Stimulated activated CD4-positive, alpha-beta T cell treated with anti-CD3 and anti-CD28 coated beads, TNF-alpha, amount 100 ng/mL, for 48 hours (primary cell): ENCODE measurements around the gene SNRK.
"Not testable (repeated sequence)": the region's sequence is repeated elsewhere in the genome, so short reads cannot be mapped to it uniquely, and the experiment has no call there.

Experiments
- DNase-seq, 3 donors: peaks; one replicate each; pipeline ENCODE4 v3.0.0-alpha.2; 2020; ENCODE audit warnings: low read depth in 3 of 3

Gene SNRK

DNA sequence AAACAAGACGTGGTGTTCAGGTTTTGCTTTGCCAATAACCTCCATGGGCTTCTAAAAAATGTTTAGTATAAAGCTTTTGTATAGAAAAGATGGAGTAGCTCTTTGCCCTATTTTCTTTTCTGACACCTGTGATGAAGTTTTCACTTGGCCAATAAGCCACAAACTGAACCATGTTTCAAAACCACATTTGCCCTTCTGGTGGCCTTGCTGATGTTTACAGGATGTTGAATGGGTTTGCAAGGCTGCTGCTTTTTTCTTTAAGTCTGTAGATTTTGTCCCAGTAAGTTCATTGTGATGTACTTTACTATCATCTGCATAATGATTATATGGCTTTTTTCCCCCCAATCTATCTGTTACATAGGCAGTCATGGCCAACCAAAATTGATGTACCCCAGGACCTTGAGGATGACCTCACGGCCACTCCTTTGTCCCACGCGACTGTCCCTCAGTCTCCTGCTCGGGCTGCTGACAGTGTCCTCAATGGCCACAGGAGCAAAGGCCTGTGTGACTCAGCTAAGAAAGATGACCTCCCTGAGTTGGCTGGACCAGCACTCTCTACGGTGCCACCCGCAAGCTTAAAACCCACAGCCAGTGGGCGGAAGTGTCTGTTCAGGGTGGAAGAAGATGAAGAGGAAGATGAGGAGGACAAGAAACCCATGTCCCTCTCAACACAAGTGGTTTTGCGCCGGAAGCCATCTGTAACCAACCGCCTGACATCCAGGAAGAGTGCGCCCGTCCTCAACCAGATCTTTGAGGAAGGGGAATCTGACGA, 60.8 kb downstream of the SNRK start:
- DNase-seq: no peak

- DNase-seq: no peak
Measured at GRCh38 chr3:43347774-43348173, 61.4 kb downstream of the SNRK start.

- no peak for DNase-seq
Measured at GRCh38 chr3:43348350-43348749, 62.0 kb downstream of the SNRK start.

DNA sequence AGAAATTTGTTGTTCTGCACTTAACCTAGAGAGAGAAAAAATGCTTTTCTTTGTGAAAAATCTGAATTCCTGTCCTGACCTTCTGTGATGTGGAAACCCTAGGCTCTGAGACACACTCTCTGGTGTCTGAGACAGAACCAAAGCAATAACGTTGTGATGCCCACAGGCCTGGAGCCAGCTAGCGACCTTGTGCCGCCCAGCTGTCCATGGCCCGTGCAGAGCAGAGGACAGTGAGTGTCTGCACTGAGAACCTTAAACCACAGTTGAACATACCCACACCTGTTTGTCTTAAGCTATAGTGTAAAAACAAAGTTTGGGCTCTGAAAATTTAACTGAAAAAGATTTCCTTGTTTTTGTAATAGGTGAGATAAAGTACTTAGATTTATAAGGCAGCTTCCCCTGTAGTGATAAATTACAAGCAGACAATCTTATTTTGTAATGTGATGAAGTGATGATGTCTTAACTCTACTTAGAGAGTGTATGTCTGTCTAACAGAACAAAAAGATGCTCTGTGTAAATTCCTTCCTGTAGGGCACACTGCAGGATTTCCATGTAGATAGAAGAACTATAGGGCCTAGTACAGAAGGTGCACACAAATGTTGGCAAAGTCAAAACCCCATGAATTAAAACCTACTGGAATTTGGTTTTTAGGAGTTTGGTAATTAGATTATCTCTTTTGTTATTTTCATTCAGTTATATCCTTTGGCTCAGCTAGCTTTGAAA, 62.7 kb downstream of the SNRK start:
- no peak for DNase-seq

DNA sequence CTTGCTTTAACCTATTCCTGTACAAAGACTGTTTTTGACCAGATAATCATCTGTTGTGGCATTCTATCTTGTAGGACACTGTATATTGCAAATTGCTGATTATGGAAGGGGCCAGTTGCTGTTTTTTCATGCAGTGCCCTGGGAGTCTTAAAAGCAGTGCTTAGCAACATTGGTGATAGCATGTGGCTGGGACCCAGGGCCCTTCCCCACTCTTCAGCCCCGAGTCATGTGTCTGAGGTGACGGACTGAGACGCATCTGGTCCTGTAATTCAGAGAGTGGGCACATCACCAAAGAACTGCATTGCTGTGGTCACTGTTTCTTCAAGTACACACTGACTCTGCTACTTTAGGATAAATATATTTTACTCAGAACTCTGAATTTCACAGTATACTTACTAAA, 63.4 kb downstream of the SNRK start:
- DNase-seq: no peak

- DNase-seq: no peak
Measured at GRCh38 chr3:43353393-43353792, 67.1 kb downstream of the SNRK start.

- DNase-seq: no peak
Measured at GRCh38 chr3:43353923-43354670, 67.8 kb downstream of the SNRK start.

DNA sequence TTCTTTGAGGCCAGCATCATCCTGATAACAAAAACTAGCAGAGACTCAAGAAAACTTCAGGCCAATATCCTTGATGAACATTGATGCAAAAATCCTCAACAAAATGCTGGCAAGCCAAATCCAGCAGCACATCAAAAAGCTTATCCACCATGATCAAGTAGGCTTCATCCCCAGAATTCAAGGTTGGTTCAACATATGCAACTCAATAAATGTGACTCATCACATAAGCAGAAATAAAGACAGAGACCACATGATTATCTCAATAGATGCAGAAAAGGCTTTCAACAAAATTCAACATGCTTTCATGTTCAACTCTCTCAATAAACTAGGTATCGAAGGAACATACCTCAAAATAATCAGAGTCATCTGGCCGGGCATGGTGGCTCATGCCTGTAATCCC, 69.7 kb downstream of the SNRK start:
- not testable (repeated sequence) for DNase-seq

- DNase-seq: no peak
Measured at GRCh38 chr3:43361077-43361476, 74.7 kb downstream of the SNRK start.

GRCh38 chr3:43362183-43362582, 75.8 kb downstream of the SNRK start:
- DNase-seq: no peak

GRCh38 chr3:43362961-43363360, 76.6 kb downstream of the SNRK start:
- DNase-seq: no peak

GRCh38 chr3:43363621-43364266, 77.4 kb downstream of the SNRK start:
- no peak for DNase-seq

DNA sequence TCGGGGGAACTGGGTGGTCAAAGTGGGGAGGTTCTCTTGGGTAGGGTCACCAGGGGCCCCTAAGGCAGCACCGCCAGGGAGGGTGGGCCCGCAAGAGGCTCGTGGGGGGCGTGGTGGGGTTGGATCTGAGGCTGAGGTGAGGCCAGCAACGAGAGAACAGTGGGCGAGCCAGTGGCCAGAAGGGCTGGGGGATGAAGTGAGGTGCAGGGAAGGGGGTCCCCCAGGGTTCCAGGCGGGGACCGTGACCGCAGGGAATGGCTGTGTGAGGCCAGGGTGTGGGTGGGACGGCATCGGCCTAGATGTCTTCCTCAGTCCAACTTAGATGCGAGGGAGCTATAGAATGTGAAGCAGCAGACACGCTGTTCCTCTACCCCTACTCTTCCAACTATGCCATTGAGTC, 78.2 kb downstream of the SNRK start:
- no peak for DNase-seq

DNA sequence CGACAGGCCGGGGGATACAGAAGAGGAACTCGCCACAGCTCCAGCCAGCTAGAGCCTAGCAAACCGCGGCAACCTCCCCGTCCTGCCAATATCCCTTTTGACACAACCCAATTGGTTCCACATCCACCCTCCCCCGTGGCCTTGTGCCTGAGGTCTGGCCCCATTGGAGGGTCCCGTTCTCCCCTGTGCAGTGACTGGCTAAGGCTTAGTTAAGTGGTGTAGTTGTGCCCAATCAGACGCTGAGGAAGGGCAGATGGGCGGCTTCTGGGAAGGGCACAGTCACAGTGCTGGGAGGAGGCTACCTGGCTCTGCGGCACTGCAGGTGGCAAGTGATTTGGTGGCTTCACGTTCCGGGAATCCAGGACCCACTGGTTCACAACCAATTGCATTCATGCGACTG, 78.6 kb downstream of the SNRK start:
- no peak for DNase-seq

GRCh38 chr3:43365601-43366305, 79.4 kb downstream of the SNRK start:
- DNase-seq: no peak

DNA sequence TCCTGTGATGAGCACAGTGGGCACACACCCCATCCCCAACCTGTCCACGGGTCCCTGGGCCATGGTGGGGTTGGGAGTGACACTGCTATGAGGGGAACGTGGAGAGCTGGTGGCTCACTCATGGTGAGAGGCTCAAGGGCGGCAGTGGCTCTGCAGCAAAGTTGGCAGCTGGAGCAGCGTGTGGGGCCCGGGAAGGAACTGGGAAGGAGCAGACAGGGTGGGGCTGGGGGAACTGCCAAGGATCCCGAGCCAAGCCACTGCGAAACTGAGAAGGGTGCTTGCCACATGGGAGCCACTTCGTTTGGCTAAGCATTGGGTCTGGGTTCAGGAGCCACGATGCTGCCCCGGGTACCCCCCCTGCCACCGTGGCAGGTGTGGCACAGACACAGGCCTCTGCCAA, 80.1 kb downstream of the SNRK start:
- no peak for DNase-seq

GRCh38 chr3:43366885-43367284, 80.5 kb downstream of the SNRK start:
- no peak for DNase-seq

DNA sequence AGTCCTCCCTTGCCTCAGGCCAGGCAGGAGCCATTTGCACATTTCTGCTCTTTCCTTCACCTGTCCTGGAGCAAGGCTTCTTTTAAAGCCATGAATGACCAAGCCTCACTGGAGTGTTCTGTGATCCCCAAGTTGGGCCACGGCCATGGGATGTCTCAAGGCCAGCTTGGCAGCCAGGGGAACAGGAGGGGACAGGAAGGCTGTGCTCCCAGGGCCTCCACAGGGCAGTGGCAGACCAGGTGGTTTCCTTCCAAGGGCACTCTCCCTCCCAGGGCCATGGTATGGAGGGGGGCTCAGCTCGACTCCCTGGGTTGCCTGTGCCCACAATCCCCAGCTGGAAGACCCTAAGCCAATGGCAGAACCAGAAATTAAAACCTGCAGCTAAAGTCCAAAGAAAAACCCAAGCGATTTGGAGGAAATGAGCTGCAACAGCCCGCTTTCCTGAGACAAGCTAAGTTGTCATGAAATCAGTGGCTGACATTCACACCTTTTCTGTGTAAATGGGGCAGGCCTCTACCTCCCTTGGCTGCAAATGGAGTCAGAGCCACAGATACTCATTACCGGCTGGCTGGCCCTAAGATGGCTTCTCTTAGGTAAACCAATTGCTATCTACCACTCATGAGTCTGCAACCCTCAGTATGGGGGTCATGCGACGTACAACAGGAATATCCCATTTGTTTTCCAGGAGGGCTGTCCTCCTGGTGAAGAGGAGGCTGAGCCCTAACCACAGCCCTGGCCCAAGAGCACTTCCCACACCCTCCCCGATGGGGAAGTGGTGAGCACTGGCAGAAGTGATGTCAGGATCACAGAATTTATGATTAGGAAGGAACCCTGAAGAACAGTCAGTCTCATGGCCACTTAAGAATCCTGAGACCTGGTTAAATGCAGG, 83.3 kb downstream of the SNRK start:
- DNase-seq: no peak

DNA sequence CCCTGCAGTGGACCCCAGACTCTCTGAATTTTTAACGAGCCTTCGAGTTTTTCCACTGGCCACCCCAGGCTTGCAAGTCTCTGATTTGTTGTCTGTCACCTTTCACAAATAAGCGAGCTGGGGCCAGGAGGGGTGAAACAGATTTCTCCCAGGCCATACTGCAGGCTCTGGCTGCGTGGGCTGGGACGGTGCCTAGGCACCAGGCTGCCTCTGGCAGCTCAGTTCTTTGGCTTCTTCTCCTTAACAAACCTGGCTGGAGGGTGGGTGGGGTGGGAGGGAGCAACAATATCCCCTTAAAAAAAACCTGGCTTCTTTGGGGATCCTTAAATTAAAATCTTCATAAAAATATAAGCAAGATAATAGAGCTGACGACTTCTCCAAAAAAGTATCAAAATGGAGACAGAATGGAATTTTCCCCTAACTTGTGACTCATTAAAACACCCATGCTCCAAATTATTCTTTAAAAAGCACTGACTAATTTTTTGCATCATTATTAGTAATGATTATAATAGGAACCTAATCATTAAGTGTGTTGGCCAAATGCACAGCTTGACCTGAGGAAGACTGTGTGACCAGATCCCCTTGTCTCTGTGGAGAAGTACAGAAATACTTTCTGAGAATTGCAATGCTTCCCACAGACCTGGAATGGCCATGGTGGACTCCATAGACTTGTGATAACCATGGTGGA, 84.1 kb downstream of the SNRK start:
- no peak for DNase-seq

DNA sequence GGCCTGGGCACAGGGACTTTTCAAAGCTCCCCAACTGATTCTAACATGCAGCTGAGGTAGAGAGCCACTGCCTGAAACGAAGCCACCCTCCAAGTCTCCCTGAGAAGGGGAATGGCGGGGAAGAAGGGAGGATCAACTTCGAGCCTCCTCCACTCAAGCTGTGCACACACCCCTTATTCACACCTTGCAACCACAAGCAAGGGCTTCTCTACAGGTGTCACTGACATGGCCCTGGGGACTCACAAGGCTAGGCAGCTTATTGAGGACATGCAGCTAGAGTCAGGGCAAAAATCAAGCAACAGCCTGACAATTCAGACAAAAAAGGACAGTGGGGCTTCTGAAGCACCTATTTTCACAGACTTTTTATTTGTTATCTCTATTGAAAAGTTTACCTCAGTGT, 85.2 kb downstream of the SNRK start:
- DNase-seq: no peak
